Ishikawa (cell line): Measurements from ENCODE around the gene VAMP1.

Experiments used
- YY1 ChIP-seq: IDR thresholded peaks from 2 replicates; pipeline ENCODE4 v1.6.1; 2012; ENCODE audit warnings: low read depth
- TF ChIP-seq, protein P1 (sequence below): IDR thresholded peaks from 2 replicates; pipeline ENCODE4 v1.6.1; 2012

- TF ChIP-seq, protein P1, sequence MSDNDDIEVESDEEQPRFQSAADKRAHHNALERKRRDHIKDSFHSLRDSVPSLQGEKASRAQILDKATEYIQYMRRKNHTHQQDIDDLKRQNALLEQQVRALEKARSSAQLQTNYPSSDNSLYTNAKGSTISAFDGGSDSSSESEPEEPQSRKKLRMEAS = no peak
- TF ChIP-seq YY1 = no peak
Measured at GRCh38 chr12:6465467-6466183, 4.9 kb downstream of the VAMP1 start.
